ENCODE measurements around the gene PTPN14. TPM values are rescaled to one million over a fixed set of nuclear protein-coding genes. Genes with fewer than 3 reads are reported as not detected.

Gene PTPN14
- polyA plus RNA-seq, 3 donors from 2014 or later: 0.04 TPM; not detected in 2

- H3K36me3 Mint-ChIP-seq: no peaks in the 10 kb centered on the region
- H3K4me1 Mint-ChIP-seq: no peaks in the 10 kb centered on the region
- H3K4me3 Mint-ChIP-seq: no peak overlapping the region
- DNase-seq: no peak
- H3K27ac Mint-ChIP-seq: no peak overlapping the region
- H3K9me3 Mint-ChIP-seq: no peaks in the 10 kb centered on the region
- peaks cover 3 to 5% (median 5%) of the 10 kb centered on the region in 3 donors for H3K27me3 Mint-ChIP-seq (ENCODE audit: low read depth in 3 of 3)
Measured at GRCh38 chr1:214380396-214380795, 171.0 kb downstream of the PTPN14 start.

GRCh38 chr1:214379236-214379970, 172.0 kb downstream of the PTPN14 start:
- Mint-ChIP-seq H3K27me3 (ENCODE audit: low read depth in 3 of 3) (peaks cover 2 to 5% (median 3%) of the 10 kb centered on the region in 3 donors), H3K36me3 (no peaks in the 10 kb centered on the region), H3K9me3 (no peaks in the 10 kb centered on the region), H3K4me1 (no peaks in the 10 kb centered on the region), H3K27ac (no peak overlapping the region), H3K4me3 (no peak overlapping the region)
- no peak for DNase-seq

GRCh38 chr1:214378492-214378891, 172.9 kb downstream of the PTPN14 start:
- Mint-ChIP-seq H3K9me3 (no peaks in the 10 kb centered on the region), H3K27me3 (ENCODE audit: low read depth in 3 of 3) (peaks cover 0 to 5% (median 3%) of the 10 kb centered on the region in 3 donors), H3K4me3 (no peak overlapping the region), H3K27ac (no peak overlapping the region), H3K4me1 (no peaks in the 10 kb centered on the region), H3K36me3 (no peaks in the 10 kb centered on the region)
- DNase-seq: no peak

- no peaks in the 10 kb centered on the region for H3K36me3 Mint-ChIP-seq
- H3K4me3 Mint-ChIP-seq: no peak overlapping the region
- peaks cover 0 to 3% (median 2%) of the 10 kb centered on the region in 3 donors for H3K27me3 Mint-ChIP-seq (ENCODE audit: low read depth in 3 of 3)
- no peaks in the 10 kb centered on the region for H3K4me1 Mint-ChIP-seq
- no peaks in the 10 kb centered on the region for H3K9me3 Mint-ChIP-seq
- no peak for DNase-seq
- no peak overlapping the region for H3K27ac Mint-ChIP-seq
Measured at GRCh38 chr1:214377886-214378285, 173.5 kb downstream of the PTPN14 start.

- Mint-ChIP-seq H3K4me1 (no peaks in the 10 kb centered on the region), H3K36me3 (no peaks in the 10 kb centered on the region), H3K9me3 (no peaks in the 10 kb centered on the region), H3K4me3 (no peak overlapping the region), H3K27ac (no peak overlapping the region), H3K27me3 (ENCODE audit: low read depth in 3 of 3) (peaks cover 0 to 3% (median 2%) of the 10 kb centered on the region in 3 donors)
- DNase-seq: no peak
Measured at GRCh38 chr1:214377485-214377884, 173.9 kb downstream of the PTPN14 start.

- Mint-ChIP-seq H3K27ac (no peak overlapping the region), H3K9me3 (no peaks in the 10 kb centered on the region), H3K36me3 (no peaks in the 10 kb centered on the region), H3K4me3 (no peak overlapping the region), H3K4me1 (no peaks in the 10 kb centered on the region), H3K27me3 (ENCODE audit: low read depth in 3 of 3) (peaks cover 0 to 5% (median 2%) of the 10 kb centered on the region in 3 donors)
- no peak for DNase-seq
Measured at GRCh38 chr1:214372092-214372491, 179.3 kb downstream of the PTPN14 start.

GRCh38 chr1:214370615-214371014, 180.8 kb downstream of the PTPN14 start:
- H3K27me3 Mint-ChIP-seq (ENCODE audit: low read depth in 3 of 3): peaks cover 0 to 10% (median 5%) of the 10 kb centered on the region in 3 donors
- H3K27ac Mint-ChIP-seq: no peak overlapping the region
- H3K9me3 Mint-ChIP-seq: no peaks in the 10 kb centered on the region
- no peaks in the 10 kb centered on the region for H3K36me3 Mint-ChIP-seq
- H3K4me1 Mint-ChIP-seq: no peaks in the 10 kb centered on the region
- no peak for DNase-seq
- no peak overlapping the region for H3K4me3 Mint-ChIP-seq

GRCh38 chr1:214369364-214369763, 182.0 kb downstream of the PTPN14 start:
- DNase-seq: no peak
- H3K36me3 Mint-ChIP-seq: no peaks in the 10 kb centered on the region
- no peaks in the 10 kb centered on the region for H3K4me1 Mint-ChIP-seq
- peaks cover 0 to 14% (median 5%) of the 10 kb centered on the region in 3 donors for H3K27me3 Mint-ChIP-seq (ENCODE audit: low read depth in 3 of 3)
- no peaks in the 10 kb centered on the region for H3K9me3 Mint-ChIP-seq
- H3K27ac Mint-ChIP-seq: no peak overlapping the region
- no peak overlapping the region for H3K4me3 Mint-ChIP-seq

- Mint-ChIP-seq H3K36me3 (no peaks in the 10 kb centered on the region), H3K27me3 (ENCODE audit: low read depth in 3 of 3) (peaks cover 5 to 16% (median 6%) of the 10 kb centered on the region in 3 donors), H3K4me3 (no peak overlapping the region), H3K9me3 (no peaks in the 10 kb centered on the region), H3K27ac (no peak overlapping the region), H3K4me1 (no peaks in the 10 kb centered on the region)
- no peak for DNase-seq
Measured at GRCh38 chr1:214367841-214368240, 183.6 kb downstream of the PTPN14 start.

- no peaks in the 10 kb centered on the region for H3K36me3 Mint-ChIP-seq
- no peak overlapping the region for H3K27ac Mint-ChIP-seq
- no peak for DNase-seq
- H3K27me3 Mint-ChIP-seq (ENCODE audit: low read depth in 3 of 3): peaks cover 4 to 19% (median 8%) of the 10 kb centered on the region in 3 donors
- H3K9me3 Mint-ChIP-seq: no peaks in the 10 kb centered on the region
- no peaks in the 10 kb centered on the region for H3K4me1 Mint-ChIP-seq
- no peak overlapping the region for H3K4me3 Mint-ChIP-seq
Measured at GRCh38 chr1:214364786-214365295, 186.6 kb downstream of the PTPN14 start.

GRCh38 chr1:214364386-214364785, 187.0 kb downstream of the PTPN14 start:
- H3K36me3 Mint-ChIP-seq: no peaks in the 10 kb centered on the region
- no peaks in the 10 kb centered on the region for H3K4me1 Mint-ChIP-seq
- no peaks in the 10 kb centered on the region for H3K9me3 Mint-ChIP-seq
- no peak overlapping the region for H3K4me3 Mint-ChIP-seq
- no peak for DNase-seq
- peaks cover 0 to 19% (median 8%) of the 10 kb centered on the region in 3 donors for H3K27me3 Mint-ChIP-seq (ENCODE audit: low read depth in 3 of 3)
- no peak overlapping the region for H3K27ac Mint-ChIP-seq

GRCh38 chr1:214363386-214363785, 188.0 kb downstream of the PTPN14 start:
- H3K27ac Mint-ChIP-seq: no peak overlapping the region
- H3K4me3 Mint-ChIP-seq: no peak overlapping the region
- peaks cover 0 to 19% (median 8%) of the 10 kb centered on the region in 3 donors for H3K27me3 Mint-ChIP-seq (ENCODE audit: low read depth in 3 of 3)

GRCh38 chr1:214362188-214362882, 189.1 kb downstream of the PTPN14 start:
- no peak overlapping the region for H3K27ac Mint-ChIP-seq
- no peaks in the 10 kb centered on the region for H3K4me1 Mint-ChIP-seq
- no peak for DNase-seq
- peaks cover 2 to 19% (median 8%) of the 10 kb centered on the region in 3 donors for H3K27me3 Mint-ChIP-seq (ENCODE audit: low read depth in 3 of 3)
- no peak overlapping the region for H3K4me3 Mint-ChIP-seq
- H3K36me3 Mint-ChIP-seq: no peaks in the 10 kb centered on the region
- H3K9me3 Mint-ChIP-seq: no peaks in the 10 kb centered on the region

More at GRCh38 chr1:214363386-214363785, 188.0 kb downstream of the PTPN14 start:
- DNase-seq: no peak
- Mint-ChIP-seq H3K4me1 (no peaks in the 10 kb centered on the region), H3K9me3 (no peaks in the 10 kb centered on the region), H3K36me3 (no peaks in the 10 kb centered on the region)

GRCh38 chr1:214361636-214362035, 189.8 kb downstream of the PTPN14 start:
- H3K27me3 Mint-ChIP-seq (ENCODE audit: low read depth in 3 of 3): peaks cover 5 to 21% (median 10%) of the 10 kb centered on the region in 3 donors
- no peaks in the 10 kb centered on the region for H3K36me3 Mint-ChIP-seq
- no peak overlapping the region for H3K27ac Mint-ChIP-seq
- H3K4me3 Mint-ChIP-seq: no peak overlapping the region
- DNase-seq: no peak
- no peaks in the 10 kb centered on the region for H3K4me1 Mint-ChIP-seq
- no peaks in the 10 kb centered on the region for H3K9me3 Mint-ChIP-seq
